ENCODE data around the gene DOCK2.
"Not testable (repeated sequence)": the region's sequence is repeated elsewhere in the genome, so short reads cannot be mapped to it uniquely, and the experiment has no call there.

The DOCK2 gene

DNA sequence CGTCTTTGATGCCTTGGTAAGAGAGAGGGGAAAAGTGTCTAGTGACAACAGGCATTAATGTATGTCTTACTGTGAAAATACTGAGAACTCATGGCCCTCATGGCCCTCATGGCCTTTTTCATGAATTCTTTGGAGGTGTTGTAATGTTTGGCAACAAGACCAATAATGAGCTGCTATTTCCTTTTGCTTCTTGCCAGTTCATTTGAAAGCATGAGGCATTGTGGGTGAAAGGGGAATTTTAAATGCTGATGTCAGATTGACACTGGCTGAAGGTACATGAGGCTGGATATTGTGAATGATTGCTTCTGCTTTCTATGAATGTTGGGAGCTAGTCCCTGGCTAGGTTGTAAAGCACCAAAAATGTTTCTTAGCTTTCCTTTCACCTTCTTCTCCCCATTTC lies 79.2 kb downstream of the DOCK2 start:
- no peak for DNase-seq (ENCODE audit: extremely low read depth in 1 of 2, low read depth in 1 of 2)

DNA sequence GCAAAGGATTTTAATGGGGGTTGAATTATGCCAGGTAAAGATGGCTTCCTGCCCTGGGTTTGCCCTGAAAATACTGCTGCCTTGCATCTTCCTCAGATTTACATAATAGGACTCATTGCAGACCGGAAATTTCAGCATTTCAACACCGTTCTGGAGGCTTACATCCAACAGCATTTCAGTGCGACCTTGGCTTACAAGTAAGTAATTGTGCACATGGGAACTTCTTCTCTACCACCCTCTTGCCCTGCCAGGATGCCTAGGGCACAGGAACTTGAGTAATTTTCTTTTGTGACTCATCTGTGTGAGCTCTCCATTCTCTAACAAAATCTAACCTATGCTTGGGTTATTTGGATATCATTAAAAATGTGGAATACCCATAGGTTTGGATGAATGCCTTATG lies 80.2 kb downstream of the DOCK2 start:
- DNase-seq (ENCODE audit: extremely low read depth in 1 of 2, low read depth in 1 of 2) = no peak

DNA sequence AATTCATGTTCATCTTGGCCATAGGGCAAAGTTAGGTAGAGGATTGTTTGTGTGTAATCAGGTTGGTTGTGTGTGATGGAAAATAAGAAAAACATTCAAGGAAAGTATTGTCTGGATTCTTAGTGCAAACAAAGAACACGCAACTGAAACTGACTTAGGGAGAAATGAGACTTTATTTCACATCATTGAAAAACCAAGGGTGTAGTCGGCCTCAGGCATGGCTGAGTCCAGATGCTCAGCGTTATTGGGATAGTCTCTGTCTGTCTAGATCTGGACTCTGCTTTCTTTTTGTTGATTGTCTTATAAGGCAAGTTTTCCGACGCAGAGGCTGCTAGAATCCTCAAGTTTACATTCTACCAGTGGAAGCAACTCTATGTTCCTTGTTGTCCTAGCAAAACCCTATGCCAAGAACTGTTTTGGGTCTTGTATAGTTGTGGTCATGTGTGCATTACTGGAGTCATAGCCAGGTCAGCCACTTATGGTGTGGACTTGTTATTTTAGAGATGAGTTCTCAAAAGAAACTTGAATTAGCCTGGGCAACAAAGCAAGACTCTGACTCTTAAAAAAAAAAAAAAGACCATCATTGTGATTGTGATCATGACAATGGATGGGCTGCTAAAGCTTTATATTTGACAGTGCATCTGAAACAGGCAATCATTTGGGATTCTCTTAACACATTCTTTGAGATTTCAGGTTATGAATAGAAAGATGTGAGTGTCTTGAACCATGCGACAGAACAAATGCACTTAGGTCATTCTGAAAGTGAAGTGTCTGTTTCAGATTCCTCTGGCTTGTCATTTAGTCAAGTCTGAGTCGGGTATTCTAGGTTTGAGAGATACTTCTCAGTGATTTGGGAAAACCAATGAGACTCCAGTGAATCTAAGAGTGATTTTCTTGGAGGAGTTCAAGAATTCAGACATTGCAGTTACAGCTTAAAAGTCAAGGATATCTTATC lies 82.6 kb downstream of the DOCK2 start:
- no peak for DNase-seq (ENCODE audit: extremely low read depth in 1 of 2, low read depth in 1 of 2)

DNA sequence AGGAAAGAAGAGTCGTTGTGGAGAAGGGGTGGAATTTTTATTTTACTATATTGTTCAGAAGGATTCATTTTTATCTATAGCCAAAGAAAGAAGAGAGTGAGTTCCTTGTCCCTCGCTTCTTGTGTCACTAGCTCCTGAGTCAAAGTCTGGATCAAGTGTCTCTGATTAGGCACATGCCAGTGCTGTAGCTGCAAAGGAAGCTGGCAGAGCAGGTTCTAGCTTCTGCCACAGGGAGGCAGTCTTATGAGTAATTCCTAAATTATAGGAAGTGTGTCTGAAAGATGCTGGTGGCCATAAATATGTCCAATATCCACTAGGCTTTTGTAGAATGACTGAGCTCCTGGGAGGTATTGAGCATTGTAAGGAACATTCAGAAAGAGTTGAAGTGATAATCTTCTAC lies 84.7 kb downstream of the DOCK2 start:
- DNase-seq (ENCODE audit: extremely low read depth in 1 of 2, low read depth in 1 of 2) = no peak

DNA sequence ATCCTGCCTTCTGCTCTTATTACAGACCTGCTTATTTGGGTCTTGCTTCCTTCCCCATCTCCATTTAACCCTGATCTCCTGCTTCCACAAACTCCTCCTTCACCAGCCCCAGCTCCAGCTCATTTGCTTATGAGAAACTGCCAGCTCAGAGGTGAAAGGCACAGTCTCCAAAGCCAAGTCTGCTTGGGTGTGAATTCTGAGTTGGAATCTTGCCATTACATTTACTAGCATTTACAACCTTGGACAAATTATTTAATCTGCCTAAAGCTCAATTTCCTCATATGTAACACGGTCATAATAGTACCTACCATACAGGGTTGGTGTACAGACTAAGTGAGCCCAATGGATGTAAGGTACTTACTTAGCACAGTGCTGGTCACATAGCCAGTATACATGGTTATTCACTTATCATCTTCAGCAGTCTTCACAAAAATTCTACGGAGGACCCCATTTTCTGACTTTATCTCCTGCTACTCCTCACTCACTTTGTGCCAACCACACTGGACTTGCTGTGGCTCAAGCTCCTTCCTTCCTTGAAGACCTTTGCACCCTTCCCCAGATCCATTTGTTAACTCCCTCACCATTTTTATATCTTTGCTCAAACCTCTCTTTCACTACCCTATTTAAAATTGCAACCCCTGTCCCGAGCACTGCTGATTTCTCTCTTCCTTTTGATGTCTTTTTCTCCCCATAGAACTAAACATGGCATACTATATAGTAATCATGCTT lies 86.2 kb downstream of the DOCK2 start:
- DNase-seq (ENCODE audit: extremely low read depth in 1 of 2, low read depth in 1 of 2) = no peak

DNA sequence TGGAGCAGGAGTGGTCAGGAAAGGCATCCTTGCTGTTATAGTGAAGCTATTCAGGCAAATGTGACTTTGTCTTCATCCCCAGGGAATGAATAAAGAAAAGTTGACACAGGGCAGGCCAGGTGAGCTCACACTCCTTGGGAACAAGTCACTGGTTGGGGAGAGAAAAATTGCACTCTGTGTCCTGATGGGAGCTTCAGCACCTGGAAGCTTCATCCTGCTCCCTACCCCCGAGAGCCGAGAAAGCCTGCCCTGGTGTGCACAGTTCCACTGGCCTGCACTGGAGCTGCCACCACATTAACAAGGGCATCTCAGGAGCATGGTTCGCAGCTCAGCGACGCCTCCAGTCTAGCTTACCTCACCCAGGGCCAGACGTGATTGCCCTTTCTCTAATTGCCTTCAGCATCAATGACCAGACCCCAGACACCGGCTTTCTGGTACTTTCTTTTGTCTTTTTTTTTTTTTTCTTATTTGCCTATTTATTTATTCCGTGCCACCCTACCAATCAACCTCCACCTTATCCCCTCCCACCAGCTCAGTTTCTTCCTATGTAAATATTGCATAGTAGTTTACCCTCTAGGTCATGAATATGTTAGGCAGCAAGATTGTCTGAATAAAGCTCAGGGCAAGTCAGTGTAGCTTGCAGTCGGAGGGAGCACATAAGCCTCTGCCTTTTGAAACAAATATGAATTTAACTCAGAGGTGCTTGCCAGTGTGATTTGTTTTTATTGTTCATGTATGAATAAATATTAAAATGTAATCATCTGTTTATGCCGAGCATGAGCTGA lies 87.4 kb downstream of the DOCK2 start:
- no peak for DNase-seq (ENCODE audit: extremely low read depth in 1 of 2, low read depth in 1 of 2)

DNA sequence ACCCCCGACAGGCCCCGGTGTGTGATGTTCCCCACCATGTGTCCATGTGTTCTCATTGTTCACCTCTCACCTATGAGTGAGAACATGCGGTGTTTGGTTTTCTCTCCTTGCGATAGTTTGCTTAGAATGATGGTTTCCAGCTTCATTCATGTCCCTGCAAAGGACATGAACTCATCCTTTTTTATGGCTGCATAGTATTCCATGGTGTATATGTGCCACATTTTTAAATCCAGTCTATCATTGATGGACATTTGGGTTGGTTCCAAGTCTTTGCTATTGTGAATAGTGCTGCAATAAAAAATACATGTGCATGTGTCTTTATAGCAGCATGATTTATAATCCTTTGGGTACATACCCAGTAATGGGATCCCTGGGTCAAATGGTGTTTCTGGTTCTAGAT lies 88.6 kb downstream of the DOCK2 start:
- DNase-seq (ENCODE audit: extremely low read depth in 1 of 2, low read depth in 1 of 2) = not testable (repeated sequence)

DNA sequence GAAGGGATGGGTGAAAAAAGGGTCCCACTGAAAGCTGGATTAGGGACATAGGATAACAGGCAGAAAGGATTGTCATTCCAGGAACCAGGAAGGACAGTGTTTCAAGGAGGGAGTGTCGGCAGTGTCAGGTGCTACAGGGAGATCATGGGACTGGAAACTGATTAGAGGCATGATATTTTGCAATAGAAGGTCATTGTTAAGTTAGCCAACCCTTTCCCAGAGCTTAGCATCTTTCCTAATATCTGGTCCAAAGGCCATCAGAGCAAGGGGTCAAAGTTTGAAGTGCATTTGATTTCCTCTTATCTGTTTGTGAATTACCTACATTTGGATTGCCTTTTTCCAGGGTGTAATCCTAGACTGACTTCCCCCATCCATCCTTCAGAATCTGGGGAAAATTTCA lies 91.3 kb downstream of the DOCK2 start:
- no peak for DNase-seq (ENCODE audit: extremely low read depth in 1 of 2, low read depth in 1 of 2)

DNA sequence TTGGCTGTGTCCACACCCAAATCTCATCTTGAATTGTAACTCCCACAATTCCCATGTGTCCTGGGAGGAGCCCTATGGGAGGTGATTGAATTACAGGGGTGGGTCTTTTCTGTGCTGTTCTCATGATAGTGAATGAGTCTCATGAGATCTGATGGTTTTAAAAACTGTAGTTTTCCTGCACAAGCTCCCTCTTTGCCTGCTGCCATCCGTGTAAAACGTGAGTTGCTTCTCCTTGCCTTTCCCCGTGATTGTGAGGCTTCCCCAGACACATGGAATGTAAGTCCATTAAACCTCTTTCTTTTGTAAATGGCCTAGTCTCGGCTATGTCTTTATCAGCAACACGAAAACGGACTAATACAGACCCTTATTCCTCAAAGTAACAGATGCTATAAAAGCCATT lies 94.1 kb downstream of the DOCK2 start:
- no peak for DNase-seq (ENCODE audit: extremely low read depth in 1 of 2, low read depth in 1 of 2)

DNA sequence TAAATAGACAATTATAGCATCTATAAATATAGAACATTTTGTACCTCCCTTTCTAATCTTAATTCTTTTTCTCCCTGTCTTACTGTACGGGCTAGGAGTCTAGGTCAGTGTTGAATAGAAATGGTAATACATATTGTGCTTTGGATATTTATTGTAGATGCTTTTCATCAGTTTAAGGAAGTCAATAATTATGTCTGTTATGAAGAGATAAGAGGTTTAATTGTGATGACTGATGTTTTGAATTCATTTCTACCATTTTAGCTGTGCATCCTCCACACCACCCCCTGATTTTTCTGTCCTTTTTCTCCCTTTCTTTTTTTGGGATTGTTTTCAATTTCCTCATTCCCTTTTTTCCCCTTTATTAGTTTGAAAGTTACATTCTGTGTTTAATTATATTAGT lies 95.8 kb downstream of the DOCK2 start:
- no peak for DNase-seq (ENCODE audit: extremely low read depth in 1 of 2, low read depth in 1 of 2)

DNA sequence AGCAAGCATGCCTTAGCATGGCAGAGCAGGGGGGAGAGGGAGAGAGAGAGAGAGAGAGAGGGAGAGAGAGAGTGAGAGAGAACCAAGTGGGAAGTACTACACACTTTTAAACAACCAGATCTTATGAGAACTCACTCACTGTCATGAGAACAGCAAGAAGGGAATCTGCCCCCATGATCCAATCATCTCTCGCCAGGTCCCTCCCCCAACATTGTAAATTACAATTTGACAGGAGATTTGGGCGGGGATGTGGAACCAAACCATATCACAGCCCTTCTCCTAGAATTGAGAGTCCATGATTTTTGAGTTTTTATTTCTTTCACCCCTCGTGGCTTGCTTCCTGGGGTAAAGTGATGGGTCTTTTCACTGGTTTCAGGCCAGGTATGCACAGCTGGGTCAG lies 98.8 kb downstream of the DOCK2 start:
- no peak for DNase-seq (ENCODE audit: extremely low read depth in 1 of 2, low read depth in 1 of 2)

DNA sequence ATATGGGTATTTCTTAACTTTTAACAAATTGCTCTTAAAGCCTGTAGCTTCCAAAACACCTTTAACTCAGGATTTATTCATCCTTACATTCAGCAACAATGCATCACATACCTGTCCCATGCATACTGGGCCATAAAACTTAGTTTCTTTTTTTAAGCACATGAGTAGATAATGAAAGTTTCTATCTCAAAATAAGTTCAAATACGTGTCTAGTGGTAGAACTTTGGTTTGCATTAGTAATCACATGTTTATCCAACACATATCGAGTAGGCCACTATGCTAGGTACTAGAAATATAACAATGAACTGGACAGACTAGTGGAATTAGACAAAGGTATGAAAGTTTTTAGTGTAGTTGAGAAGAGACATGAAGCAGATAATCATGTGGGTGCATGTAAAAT lies 99.6 kb downstream of the DOCK2 start:
- no peak for DNase-seq (ENCODE audit: extremely low read depth in 1 of 2, low read depth in 1 of 2)

DNA sequence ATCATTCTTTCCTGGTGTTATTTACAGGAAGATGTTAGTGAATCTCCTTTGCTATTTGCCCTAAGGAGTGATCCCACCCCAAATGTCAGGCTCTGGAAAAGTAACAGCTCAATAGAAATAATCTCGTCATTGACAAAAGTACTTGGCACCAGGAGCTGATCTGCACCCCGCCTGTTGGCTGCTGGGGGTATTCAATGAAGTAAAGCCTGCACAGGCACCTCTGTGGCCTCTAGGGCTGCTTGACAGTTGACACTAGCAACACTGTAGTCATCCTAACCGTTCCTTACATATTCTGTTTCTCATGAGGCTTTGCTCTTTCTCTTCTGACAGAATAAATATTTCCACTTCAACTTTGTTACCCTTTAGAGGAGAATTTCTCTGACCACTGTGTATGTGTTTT lies 103.4 kb downstream of the DOCK2 start:
- no peak for DNase-seq (ENCODE audit: extremely low read depth in 1 of 2, low read depth in 1 of 2)

DNA sequence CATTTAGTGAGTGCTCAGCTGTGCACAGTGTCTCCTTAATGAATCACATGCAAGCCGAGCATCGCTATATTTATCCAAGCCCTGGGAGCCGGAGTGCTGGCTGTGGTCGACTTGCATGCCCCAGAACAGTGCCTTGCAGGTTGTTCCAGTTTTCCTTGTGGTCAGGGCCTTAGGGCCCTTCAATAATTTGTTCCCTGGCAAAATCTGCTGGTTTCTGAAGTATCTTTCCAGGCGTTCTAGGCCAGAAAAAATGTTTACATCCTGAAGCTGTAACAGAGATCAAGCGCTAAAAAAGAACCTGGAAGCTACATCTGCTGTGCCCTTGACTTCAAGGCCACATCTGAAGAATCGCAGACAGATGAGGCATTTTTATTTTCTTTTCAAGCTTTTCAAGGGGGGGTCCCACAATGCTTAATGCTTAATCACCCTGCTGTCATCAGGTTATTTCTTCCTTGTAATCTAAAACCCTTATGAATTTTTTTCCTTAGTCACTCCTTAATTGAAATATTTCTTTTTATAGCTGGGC lies 105.8 kb downstream of the DOCK2 start:
- no peak for DNase-seq (ENCODE audit: extremely low read depth in 1 of 2, low read depth in 1 of 2)

DNA sequence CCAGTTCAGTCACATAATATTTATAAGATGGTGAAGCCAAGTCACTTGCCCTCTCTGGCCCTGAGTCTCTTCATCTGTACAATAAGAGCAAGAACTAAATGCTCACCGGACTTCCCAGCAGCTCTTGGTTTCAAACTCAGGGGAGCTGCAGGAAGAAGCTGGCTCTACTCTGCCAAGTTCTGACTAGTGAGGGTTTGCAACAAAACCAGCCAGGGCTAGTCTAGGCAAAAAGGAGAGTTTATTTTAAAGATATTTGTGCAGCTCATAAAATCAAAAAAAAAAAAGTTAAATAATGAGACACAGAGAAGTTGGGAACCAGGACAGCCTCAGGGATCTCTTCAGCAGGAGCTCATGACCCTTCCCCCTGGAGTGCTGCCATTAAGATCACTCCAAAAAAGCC lies 107.3 kb downstream of the DOCK2 start:
- no peak for DNase-seq (ENCODE audit: extremely low read depth in 1 of 2, low read depth in 1 of 2)

DNA sequence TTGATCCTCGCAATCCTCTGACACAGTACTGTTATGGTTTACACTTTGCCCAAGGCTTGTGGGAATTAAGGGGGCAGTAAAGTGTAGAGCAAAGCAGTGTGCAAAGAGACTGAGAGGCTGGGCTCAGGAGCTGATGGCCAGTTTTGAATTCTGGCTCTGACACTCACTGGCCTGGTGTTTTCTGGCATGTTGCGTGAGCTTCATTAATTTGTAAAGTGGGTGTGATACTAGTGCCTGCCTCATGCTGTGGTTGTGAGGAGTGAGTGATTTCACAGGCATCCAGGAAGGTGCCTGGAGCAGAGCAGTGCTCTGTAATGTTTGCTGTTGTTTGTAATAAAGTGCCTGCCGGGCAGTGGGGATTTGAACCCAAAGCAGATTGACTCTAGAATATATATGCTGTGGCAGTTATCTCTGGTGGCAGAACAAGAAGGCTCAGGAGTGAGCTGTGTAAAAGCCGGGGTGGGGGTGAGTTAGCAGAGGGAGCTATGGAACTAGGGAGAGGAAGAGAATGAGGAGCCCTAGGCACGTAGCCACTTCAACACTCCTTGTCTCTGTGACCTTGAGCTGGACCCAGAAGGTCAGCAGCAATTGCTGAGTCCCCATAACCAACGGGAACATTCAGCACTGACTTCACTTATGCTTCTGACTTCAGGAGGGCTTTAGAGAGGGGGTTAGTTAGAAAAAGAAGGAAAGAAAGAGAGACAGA lies 108.5 kb downstream of the DOCK2 start:
- DNase-seq (ENCODE audit: extremely low read depth in 1 of 2, low read depth in 1 of 2) = no peak

DNA sequence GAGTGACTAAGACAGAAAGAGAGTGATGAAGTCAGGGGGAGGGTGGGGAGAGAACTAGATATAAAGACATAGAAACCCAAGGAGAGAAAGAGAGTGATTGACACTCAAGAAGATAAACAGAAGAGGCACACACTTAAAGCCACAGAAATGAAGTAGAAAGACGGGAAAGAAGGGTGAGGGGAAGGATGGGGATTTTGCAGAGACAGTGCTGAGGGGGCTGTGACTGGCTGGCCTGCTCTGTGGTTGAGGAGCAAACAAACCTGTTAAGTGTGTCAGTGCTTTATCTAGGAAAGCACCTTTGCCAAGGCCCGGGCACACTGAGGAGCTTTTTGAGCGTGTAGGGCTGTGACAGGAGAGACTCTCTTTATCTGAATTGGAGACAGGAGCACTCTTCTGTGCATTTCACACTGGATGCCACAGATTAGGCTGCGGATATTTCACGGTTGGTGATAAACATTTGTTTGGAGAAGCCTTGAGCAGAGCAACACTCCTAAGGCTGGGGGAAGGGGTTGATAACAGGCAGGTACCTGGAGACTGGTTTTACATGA lies 109.1 kb downstream of the DOCK2 start:
- no peak for DNase-seq (ENCODE audit: extremely low read depth in 1 of 2, low read depth in 1 of 2)

DNA sequence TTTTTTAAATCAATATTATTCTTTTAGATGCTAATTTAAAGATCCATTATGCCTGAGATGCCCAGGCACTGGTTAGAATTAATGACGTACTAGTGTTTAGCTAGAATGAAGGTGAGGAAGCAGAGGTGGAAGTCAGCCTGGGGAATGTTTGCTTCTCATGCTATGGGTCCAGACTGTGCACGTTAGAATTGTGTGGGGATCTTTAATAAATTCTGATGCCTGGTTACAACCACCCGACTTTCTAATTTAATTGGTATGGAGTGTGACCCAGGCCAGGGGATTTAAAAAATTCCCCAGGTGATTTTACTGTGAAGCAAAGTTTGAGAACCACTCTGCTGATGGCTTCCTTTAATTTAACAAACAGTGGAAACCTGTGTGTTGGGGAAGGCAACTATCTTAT lies 111.1 kb downstream of the DOCK2 start:
- no peak for DNase-seq (ENCODE audit: extremely low read depth in 1 of 2, low read depth in 1 of 2)

DNA sequence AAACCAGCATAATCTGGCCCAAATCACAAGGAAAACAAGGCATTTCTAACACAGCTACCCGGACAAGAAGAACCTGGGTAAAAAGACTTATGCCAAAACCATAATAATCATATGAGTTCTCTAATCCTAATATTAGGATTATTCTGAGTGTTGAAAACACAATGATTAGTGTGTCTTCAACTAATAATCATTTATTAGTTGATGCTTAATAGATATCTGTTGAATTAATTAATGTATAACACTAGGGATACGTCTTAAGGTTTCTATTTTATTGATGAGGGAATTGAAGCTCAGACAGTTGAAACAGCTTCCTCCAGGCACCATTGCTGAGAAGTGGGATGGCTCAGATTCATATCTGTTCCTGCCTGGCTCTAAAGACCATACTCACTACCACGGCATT lies 112.2 kb downstream of the DOCK2 start:
- no peak for DNase-seq (ENCODE audit: extremely low read depth in 1 of 2, low read depth in 1 of 2)

DNA sequence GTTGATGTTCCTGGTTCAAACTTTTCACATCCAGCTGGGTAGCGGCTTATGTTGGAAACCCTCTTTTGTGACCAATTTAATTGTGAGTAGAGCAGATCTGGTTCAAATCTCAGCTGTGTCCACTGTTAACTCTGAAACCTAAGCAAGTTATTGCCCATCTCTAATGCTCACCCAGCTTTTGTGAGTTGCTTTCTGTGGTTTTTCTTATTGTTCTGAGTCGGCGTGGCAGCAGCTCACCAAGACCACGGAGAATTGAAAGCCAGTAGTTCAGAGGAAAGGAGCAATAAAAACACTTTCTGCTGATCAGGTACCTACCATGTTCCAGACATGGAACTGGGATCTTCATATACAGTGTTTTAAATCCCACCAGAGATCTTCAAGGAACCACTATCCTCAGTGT lies 114.4 kb downstream of the DOCK2 start:
- DNase-seq (ENCODE audit: extremely low read depth in 1 of 2, low read depth in 1 of 2) = no peak
